Duodenal mucosa (tissue), 2 donors: ENCODE data around the gene BCLAF3.

ENCODE experiments used
- H3K27ac ChIP-seq: one replicate; pipeline ENCODE4 v1.7.0; 2013; ENCODE audit warnings: low read depth, low read length
- H3K27me3 ChIP-seq, 2 donors: one replicate each; pipeline ENCODE4 v1.7.0; 2013; ENCODE audit warnings: low read length in 2 of 2, control low read depth in 1 of 2; ENCODE audit not compliant: insufficient read depth in 2 of 2, control insufficient read depth in 1 of 2
- H3K36me3 ChIP-seq, 2 donors: one replicate each; pipeline ENCODE4 v1.7.0; 2013; ENCODE audit warnings: low read length in 2 of 2, control low read depth in 1 of 2; ENCODE audit not compliant: insufficient read depth in 2 of 2, control insufficient read depth in 1 of 2
- H3K4me1 ChIP-seq, 2 donors: one replicate each; pipeline ENCODE4 v1.7.0; 2013; ENCODE audit warnings: low read length in 2 of 2, control low read depth in 1 of 2; ENCODE audit not compliant: insufficient read depth in 2 of 2, control insufficient read depth in 1 of 2
- H3K4me3 ChIP-seq, 2 donors: one replicate each; pipeline ENCODE4 v1.7.0; 2013; ENCODE audit warnings: low read length in 2 of 2, low read depth in 1 of 2
- H3K9ac ChIP-seq, 2 donors: one replicate each; pipeline ENCODE4 v1.7.0; 2013; ENCODE audit warnings: low read length in 2 of 2, low read depth in 1 of 2
- H3K9me3 ChIP-seq, 2 donors: one replicate each; pipeline ENCODE4 v1.7.0; 2013; ENCODE audit warnings: low read length in 2 of 2, control low read depth in 1 of 2; ENCODE audit not compliant: control insufficient read depth in 1 of 2

Gene BCLAF3

GRCh38 chrX:19954335-19955096, 36.3 kb downstream of the BCLAF3 start:
- H3K27ac ChIP-seq, result no peak overlapping the region
- no peak overlapping the region for H3K9ac ChIP-seq
- no peak overlapping the region for H3K4me3 ChIP-seq

GRCh38 chrX:19953145-19953544, 37.7 kb downstream of the BCLAF3 start:
- no peak overlapping the region for H3K27ac ChIP-seq
- H3K9me3 ChIP-seq, result no peaks in the 10 kb centered on the region
- H3K4me1 ChIP-seq, result no peaks in the 10 kb centered on the region
- no peak overlapping the region for H3K4me3 ChIP-seq
- no peaks in the 10 kb centered on the region for H3K27me3 ChIP-seq
- H3K9ac ChIP-seq, result no peak overlapping the region
- peaks cover 0 to 15% of the 10 kb centered on the region in 2 donors for H3K36me3 ChIP-seq

More at GRCh38 chrX:19954335-19955096, 36.3 kb downstream of the BCLAF3 start:
- H3K27me3 ChIP-seq, result no peaks in the 10 kb centered on the region
- no peaks in the 10 kb centered on the region for H3K4me1 ChIP-seq
- no peaks in the 10 kb centered on the region for H3K9me3 ChIP-seq
- H3K36me3 ChIP-seq, result peaks cover 0 to 12% of the 10 kb centered on the region in 2 donors

GRCh38 chrX:19949340-19949739, 41.5 kb downstream of the BCLAF3 start:
- H3K4me1 ChIP-seq, result no peaks in the 10 kb centered on the region
- no peak overlapping the region for H3K9ac ChIP-seq
- peaks cover 0 to 15% of the 10 kb centered on the region in 2 donors for H3K36me3 ChIP-seq
- no peak overlapping the region for H3K27ac ChIP-seq
- H3K4me3 ChIP-seq, result no peak overlapping the region
- H3K9me3 ChIP-seq, result no peaks in the 10 kb centered on the region
- H3K27me3 ChIP-seq, result no peaks in the 10 kb centered on the region

GRCh38 chrX:19947612-19948011, 43.2 kb downstream of the BCLAF3 start:
- Histone ChIP-seq H3K27ac (no peak overlapping the region), H3K4me1 (no peaks in the 10 kb centered on the region), H3K36me3 (peaks cover 0 to 8% of the 10 kb centered on the region in 2 donors), H3K9me3 (no peaks in the 10 kb centered on the region), H3K4me3 (no peak overlapping the region), H3K9ac (no peak overlapping the region), H3K27me3 (no peaks in the 10 kb centered on the region)
